Endothelial cell of umbilical vein (primary cell): ENCODE data around the gene SLC12A2. TPM values are rescaled to one million over a fixed set of nuclear protein-coding genes. Genes with fewer than 3 reads are reported as not detected.

Experiments used
- BruUV-seq: library from RNA; stranded (reverse); fragments of 400-500 nt; replicated peaks from 2 replicates; lab custom pipeline; 2021; lab: Mats Ljungman, UMichigan
- CTCF ChIA-PET: fragments of 300-600, 350-600 bp; sonication (Branson Sonifier 250); formaldehyde crosslinking; loops from one replicate; lab custom pipeline; 2021; ENCODE audit warnings: antibody characterized with exemption, inconsistent platforms; lab: Charles Lee
- POLR2A ChIA-PET: fragments of 300-600, 350-600 bp; sonication (Branson Sonifier 250); formaldehyde crosslinking; loops from one replicate; lab custom pipeline; 2021; ENCODE audit warnings: antibody characterized with exemption, inconsistent platforms; lab: Charles Lee
- DNase-seq: peaks from one replicate; pipeline ENCODE4 v3.0.0-alpha.2; 2011; ENCODE audit warnings: low read depth, low spot score
- FAIRE-seq: peaks from 2 replicates; lab custom pipeline; 2011; peaks lifted over from hg19 to GRCh38; lab: Jason Lieb, UNC
- H2AFZ ChIP-seq: 2 replicates; pipeline ENCODE4 v1.6.0; 2012; ENCODE audit warnings: low read depth, low read length, control low read depth, inconsistent platforms
- H3K27ac ChIP-seq: 2 replicates; pipeline ENCODE4 v1.5.1; 2011; ENCODE audit warnings: low read depth, mild to moderate bottlenecking, control low read depth, low read length, moderate library complexity; ENCODE audit not compliant: insufficient read depth
- H3K27me3 ChIP-seq, 2 experiments: 2 replicates each; pipeline versions ENCODE4 v1.6.0 to v1.6.1; 2011; ENCODE audit warnings: low read length in 2 of 2, mixed read lengths in 1 of 2; ENCODE audit not compliant: control insufficient read depth in 2 of 2, insufficient read depth in 2 of 2
- H3K36me3 ChIP-seq, 2 experiments: 2 replicates in 1 of 2; 3 replicates in 1 of 2; pipeline ENCODE4 v1.5.1; 2011; ENCODE audit warnings: low read length in 2 of 2, mild to moderate bottlenecking in 1 of 2, moderate library complexity in 1 of 2; ENCODE audit not compliant: control insufficient read depth in 2 of 2, insufficient read depth in 2 of 2; ENCODE audit errors: extremely low read depth in 1 of 2
- H3K4me1 ChIP-seq: 3 replicates; pipeline ENCODE4 v1.5.1; 2011; ENCODE audit warnings: mild to moderate bottlenecking, low read length; ENCODE audit not compliant: control insufficient read depth, insufficient read depth; ENCODE audit errors: extremely low read depth
- H3K4me2 ChIP-seq: 2 replicates; pipeline ENCODE4 v1.6.1; 2011; ENCODE audit warnings: low read length, control low read depth, mixed read lengths; ENCODE audit not compliant: insufficient read depth
- H3K4me3 ChIP-seq, 3 experiments: fragments of 200-600 bp in 1 of 3; sonication (generic), shearing (Covaris generic) in 1 of 3; replicated peaks in 1 of 3; 2 replicates each; pipeline ENCODE4 v1.5.1; 2011 to 2016; ENCODE audit warnings: control low read depth in 3 of 3, low read length in 3 of 3, mild to moderate bottlenecking in 2 of 3, inconsistent platforms in 1 of 3, low read depth in 1 of 3, moderate library complexity in 1 of 3; ENCODE audit not compliant: insufficient read depth in 1 of 3
- H3K79me2 ChIP-seq: 2 replicates; pipeline ENCODE4 v1.6.0; 2012; ENCODE audit warnings: low read length, inconsistent platforms; ENCODE audit not compliant: control insufficient read depth, insufficient read depth
- H3K9ac ChIP-seq: replicated peaks from 2 replicates; pipeline ENCODE3; 2011; ENCODE audit warnings: low read length, control low read depth; ENCODE audit not compliant: insufficient read depth; ENCODE audit errors: extremely low read depth
- H3K9me1 ChIP-seq: replicated peaks from 3 replicates; pipeline ENCODE4 v1.6.0; 2011; ENCODE audit warnings: mild to moderate bottlenecking, low read length; ENCODE audit not compliant: control insufficient read depth, insufficient read depth; ENCODE audit errors: extremely low read depth
- H3K9me3 ChIP-seq: replicated peaks from 2 replicates; pipeline ENCODE4 v1.5.1; 2012; ENCODE audit warnings: low read length, inconsistent platforms; ENCODE audit not compliant: control insufficient read depth, insufficient read depth
- H4K20me1 ChIP-seq: replicated peaks from 2 replicates; pipeline ENCODE3; 2011; ENCODE audit warnings: mild to moderate bottlenecking, low read length; ENCODE audit not compliant: control insufficient read depth, insufficient read depth; ENCODE audit errors: extremely low read depth
- CTCF ChIP-seq, 2 donors: IDR thresholded peaks; 1 replicate in 1 of 2; 2 replicates in 1 of 2; pipeline ENCODE4 v1.5.1; 2011; ENCODE audit warnings: low read length in 2 of 2, mild to moderate bottlenecking in 2 of 2, moderate library complexity in 2 of 2, control low read depth in 1 of 2, inconsistent platforms in 1 of 2, low read depth in 1 of 2; ENCODE audit not compliant: insufficient read depth in 1 of 2; ENCODE audit errors: extremely low read depth in 1 of 2
- EZH2 ChIP-seq: IDR thresholded peaks from 2 replicates; pipeline ENCODE4 v1.6.1; 2012; ENCODE audit warnings: borderline replicate concordance, low read depth, mild to moderate bottlenecking, moderate library complexity, low read length, inconsistent platforms; ENCODE audit not compliant: severe bottlenecking
- FOS ChIP-seq: IDR thresholded peaks from 2 replicates; pipeline ENCODE4 v1.6.1; 2011; ENCODE audit warnings: mild to moderate bottlenecking, low read length, moderate library complexity, borderline replicate concordance; ENCODE audit not compliant: insufficient read depth
- GATA2 ChIP-seq: IDR thresholded peaks from 2 replicates; pipeline ENCODE4 v1.7.0; 2011; ENCODE audit warnings: low read depth, mild to moderate bottlenecking, moderate library complexity, mixed read lengths, low read length; ENCODE audit not compliant: insufficient read length, insufficient read depth
- JUN ChIP-seq: IDR thresholded peaks from 2 replicates; pipeline ENCODE4 v1.6.1; 2011; ENCODE audit warnings: borderline replicate concordance, low read depth; ENCODE audit not compliant: insufficient read length, insufficient read depth
- MAX ChIP-seq: IDR thresholded peaks from 2 replicates; pipeline ENCODE4 v1.6.1; 2011; ENCODE audit not compliant: insufficient read depth, insufficient read length
- MYC ChIP-seq: IDR thresholded peaks from one replicate; pipeline ENCODE4 v1.6.1; 2011; ENCODE audit warnings: mild to moderate bottlenecking, low read depth, low read length
- POLR2A ChIP-seq: IDR thresholded peaks from 2 replicates; pipeline ENCODE4 v1.6.1; 2012; ENCODE audit warnings: low read depth, mild to moderate bottlenecking, control low read depth, low read length
- POLR2AphosphoS5 ChIP-seq: IDR thresholded peaks from 2 replicates; pipeline ENCODE4 v1.6.1; 2012; ENCODE audit warnings: low read depth, mild to moderate bottlenecking, control low read depth, low read length, moderate library complexity; ENCODE audit not compliant: insufficient read depth
- dilution Hi-C: fragments of 300-500 bp; cut with MboI; formaldehyde crosslinking; loops from one replicate; pipeline ENCODE4 v1.15.0; 2019; ENCODE audit warnings: low sequenced_read_pairs; ENCODE audit not compliant: extremely low pct_ligation_motif_present
- intact Hi-C: fragments of 100-400 bp; cut with micrococcal nuclease; formaldehyde crosslinking; loops from one replicate; pipeline ENCODE4 v1.10.0; 2022
- polyA plus RNA-seq, 4 experiments: library from polyadenylated mRNA; depleted of rRNA in 3 of 4; stranded (reverse) in 3 of 4; unstranded in 1 of 4; fragments of >200 nt; gene quantifications; 2 replicates each; pipeline versions ENCODE4 v1.2.1 to v1.2.3, GENCODE V29; 2011 to 2012; ENCODE audit warnings: missing spikeins in 1 of 4
- total RNA-seq: library from RNA; stranded (reverse); gene quantifications from 2 replicates; pipeline ENCODE4 v1.2.3, GENCODE V29; 2021

Gene SLC12A2
- total and polyA plus RNA-seq, 2 donors (not counting 3 experiments of a cell fraction or from before 2014, with no cell fraction given), result 11.0 to 59.5 TPM

DNA sequence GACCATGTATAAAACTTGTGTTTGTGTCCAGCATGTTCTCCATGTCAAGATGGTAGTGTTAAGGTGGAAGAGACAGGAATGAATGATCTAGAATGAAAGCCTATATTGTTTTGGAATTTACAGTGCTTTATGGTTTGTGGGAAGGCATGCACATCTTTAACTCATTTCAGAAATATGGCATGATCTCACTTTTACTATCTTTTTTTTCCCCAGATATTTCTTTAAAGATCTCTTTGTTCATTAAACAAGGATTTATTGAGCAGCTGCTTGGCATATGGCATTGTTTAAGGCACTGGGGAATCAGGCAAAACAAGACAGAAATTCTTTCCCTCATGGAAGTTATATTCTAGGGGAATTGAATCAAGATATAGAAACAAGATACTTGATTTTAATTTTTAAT lies 51.7 kb downstream of the SLC12A2 start:
- H3K79me2 ChIP-seq, result no peaks in the 10 kb centered on the region
- ChIA-PET CTCF (no interaction called here), POLR2A (no interaction called here)
- no peak overlapping the region for H3K9ac ChIP-seq
- intact Hi-C loops, result no loop called here
- no peaks in the 10 kb centered on the region for H4K20me1 ChIP-seq
- no peak overlapping the region for H3K4me3 ChIP-seq
- dilution Hi-C loops, result no loop called here
- no peak overlapping the region for H3K4me2 ChIP-seq
- H3K9me1 ChIP-seq, result no peaks in the 10 kb centered on the region
- no peak overlapping the region for H3K27ac ChIP-seq
- FAIRE-seq, result no peak
- no TSS peak for BruUV-seq
- no peak for DNase-seq
- H3K4me1 ChIP-seq, result no peaks in the 10 kb centered on the region
- TF ChIP-seq GATA2, result no peak
- TF ChIP-seq CTCF (IDR thresholded peaks at IDR 0.05; ENCODE audit: extremely low read depth in 1 of 2, insufficient read depth in 1 of 2, low read depth in 1 of 2, low read length in 2 of 2), result no peak
- TF ChIP-seq MYC, result no peak
- no peak for TF ChIP-seq POLR2AphosphoS5
- TF ChIP-seq MAX, result no peak
- no peak for TF ChIP-seq POLR2A
- no peak for TF ChIP-seq EZH2
- no peak for TF ChIP-seq JUN
- no peak for TF ChIP-seq FOS
- H3K27me3 ChIP-seq, result no peaks in the 10 kb centered on the region
- no peak overlapping the region for H2AFZ ChIP-seq
- H3K36me3 ChIP-seq, result peaks cover 2 to 9% of the 10 kb centered on the region in 2 experiments
- no peaks in the 10 kb centered on the region for H3K9me3 ChIP-seq
